Neural cell (in vitro differentiated cells): Measurements from ENCODE around the gene GNA12. TPM values are rescaled to one million over a fixed set of nuclear protein-coding genes. Genes with fewer than 3 reads are reported as not detected.

Experiments used
- H2AFZ ChIP-seq: fragments of 200-600, 300-800 bp; sonication (generic), shearing (Covaris generic); 2 replicates; pipeline ENCODE4 v1.6.0; 2014; ENCODE audit warnings: low read depth, mild to moderate bottlenecking, antibody characterized with exemption, low read length, moderate library complexity
- H3F3A ChIP-seq: fragments of 200-600 bp; shearing (Covaris generic); 2 replicates; pipeline ENCODE4 v1.6.1; 2016; ENCODE audit warnings: mild to moderate bottlenecking, moderate library complexity, mixed read lengths, antibody characterized with exemption, low read length; ENCODE audit not compliant: insufficient read depth, poor library complexity, severe bottlenecking
- H3K27ac ChIP-seq: fragments of 200-600, 300-800 bp; sonication (generic), shearing (Covaris generic); 2 replicates; pipeline ENCODE4 v1.5.1; 2014; ENCODE audit warnings: mild to moderate bottlenecking, low read length, moderate library complexity
- H3K27me3 ChIP-seq: fragments of 300-800, 200-600 bp; sonication (generic), shearing (Covaris generic); 2 replicates; pipeline ENCODE4 v1.6.0; 2014; ENCODE audit warnings: mild to moderate bottlenecking, low read depth, low read length, moderate library complexity; ENCODE audit not compliant: insufficient read depth
- H3K36me3 ChIP-seq: fragments of 300-800, 200-600 bp; sonication (generic), shearing (Covaris generic); 2 replicates; pipeline ENCODE4 v1.5.1; 2014; ENCODE audit warnings: mild to moderate bottlenecking, antibody characterized with exemption, low read length, moderate library complexity; ENCODE audit not compliant: insufficient read depth
- H3K4me2 ChIP-seq: fragments of 300-800, 200-600 bp; sonication (generic), shearing (Covaris generic); 2 replicates; pipeline ENCODE4 v1.6.0; 2014; ENCODE audit warnings: mild to moderate bottlenecking, low read length
- H3K4me3 ChIP-seq: fragments of 300-800, 200-600 bp; sonication (generic), shearing (Covaris generic); 2 replicates; pipeline ENCODE4 v1.5.1; 2014; ENCODE audit warnings: mild to moderate bottlenecking, low read length, moderate library complexity
- H3K79me2 ChIP-seq: fragments of 200-600 bp; shearing (Covaris generic); replicated peaks from 2 replicates; pipeline ENCODE4 v1.6.0; 2014; ENCODE audit warnings: mild to moderate bottlenecking, low read length, moderate library complexity; ENCODE audit not compliant: insufficient read depth
- H3K9ac ChIP-seq: fragments of 300-800, 200-600 bp; sonication (generic), shearing (Covaris generic); 2 replicates; pipeline ENCODE4 v1.6.1; 2016; ENCODE audit warnings: mild to moderate bottlenecking, low read length, mixed read lengths
- H3K9me2 ChIP-seq: fragments of 200-600 bp; shearing (Covaris generic); 2 replicates; pipeline ENCODE4 v1.6.1; 2016; ENCODE audit warnings: mild to moderate bottlenecking, low read length, mixed read lengths; ENCODE audit not compliant: insufficient read depth
- H3K9me3 ChIP-seq: fragments of 200-600, 300-800 bp; sonication (generic), shearing (Covaris generic); 2 replicates; pipeline ENCODE4 v1.6.1; 2016; ENCODE audit warnings: mild to moderate bottlenecking, mixed run types, low read length, moderate library complexity, mixed read lengths
- H4K20me1 ChIP-seq: fragments of 200-600 bp; shearing (Covaris generic); 2 replicates; pipeline ENCODE4 v1.6.1; 2016; ENCODE audit warnings: mild to moderate bottlenecking, mixed run types; ENCODE audit not compliant: insufficient read depth
- EP300 ChIP-seq: fragments of 450-650 bp; conservative IDR thresholded peaks from 2 replicates; pipeline ENCODE4 v1.6.1; 2014; ENCODE audit warnings: antibody characterized with exemption, mild to moderate bottlenecking, moderate library complexity; ENCODE audit not compliant: poor library complexity, severe bottlenecking
- EZH2 ChIP-seq: fragments of 200-600, 300-800 bp; shearing (Covaris generic), sonication (generic); IDR thresholded peaks from 2 replicates; pipeline ENCODE4 v1.6.1; 2014; ENCODE audit warnings: antibody characterized with exemption, low read length, borderline replicate concordance, mild to moderate bottlenecking; ENCODE audit not compliant: insufficient read depth, poor library complexity, severe bottlenecking
- MXI1 ChIP-seq: fragments of 450-650 bp; conservative IDR thresholded peaks from 2 replicates; pipeline ENCODE4 v1.6.1; 2014; ENCODE audit warnings: antibody characterized with exemption, mild to moderate bottlenecking; ENCODE audit not compliant: poor library complexity, severe bottlenecking
- POLR2AphosphoS5 ChIP-seq: IDR thresholded peaks from 2 replicates; pipeline ENCODE4 v1.6.1; 2012
- RAD21 ChIP-seq: fragments of 450-650 bp; conservative IDR thresholded peaks from 2 replicates; pipeline ENCODE4 v1.6.1; 2014; ENCODE audit warnings: antibody characterized with exemption, mild to moderate bottlenecking, moderate library complexity
- SMC3 ChIP-seq: fragments of 450-650 bp; conservative IDR thresholded peaks from 2 replicates; pipeline ENCODE4 v1.6.1; 2014; ENCODE audit warnings: antibody characterized with exemption, mild to moderate bottlenecking, moderate library complexity; ENCODE audit not compliant: poor library complexity
- TAF1 ChIP-seq: IDR thresholded peaks from 2 replicates; pipeline ENCODE4 v1.6.1; 2012; ENCODE audit warnings: low read depth
- polyA minus RNA-seq: library from RNA; depleted of rRNA, polyadenylated mRNA; stranded (reverse); fragments of >200 nt; gene quantifications from 2 replicates; pipeline ENCODE4 v1.2.3, GENCODE V29; 2014
- polyA plus RNA-seq: library from polyadenylated mRNA; depleted of rRNA; stranded (reverse); fragments of >200 nt; gene quantifications from 2 replicates; pipeline ENCODE4 v1.2.3, GENCODE V29; 2014
- TF ChIP-seq, protein P1 (sequence below): fragments of 450-650 bp; IDR thresholded peaks from 2 replicates; pipeline ENCODE4 v1.5.1; 2014; ENCODE audit warnings: antibody characterized with exemption, mild to moderate bottlenecking, moderate library complexity; ENCODE audit not compliant: poor library complexity, severe bottlenecking
- TF ChIP-seq, protein P2 (sequence below): IDR thresholded peaks from 2 replicates; pipeline ENCODE4 v1.6.1; 2012; ENCODE audit warnings: borderline replicate concordance

GNA12 gene, protein sequence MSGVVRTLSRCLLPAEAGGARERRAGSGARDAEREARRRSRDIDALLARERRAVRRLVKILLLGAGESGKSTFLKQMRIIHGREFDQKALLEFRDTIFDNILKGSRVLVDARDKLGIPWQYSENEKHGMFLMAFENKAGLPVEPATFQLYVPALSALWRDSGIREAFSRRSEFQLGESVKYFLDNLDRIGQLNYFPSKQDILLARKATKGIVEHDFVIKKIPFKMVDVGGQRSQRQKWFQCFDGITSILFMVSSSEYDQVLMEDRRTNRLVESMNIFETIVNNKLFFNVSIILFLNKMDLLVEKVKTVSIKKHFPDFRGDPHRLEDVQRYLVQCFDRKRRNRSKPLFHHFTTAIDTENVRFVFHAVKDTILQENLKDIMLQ
- polyA plus RNA-seq (15.5 and 17.2 TPM in 2 replicates), polyA minus RNA-seq (40.7 and 41.4 TPM in 2 replicates)

DNA sequence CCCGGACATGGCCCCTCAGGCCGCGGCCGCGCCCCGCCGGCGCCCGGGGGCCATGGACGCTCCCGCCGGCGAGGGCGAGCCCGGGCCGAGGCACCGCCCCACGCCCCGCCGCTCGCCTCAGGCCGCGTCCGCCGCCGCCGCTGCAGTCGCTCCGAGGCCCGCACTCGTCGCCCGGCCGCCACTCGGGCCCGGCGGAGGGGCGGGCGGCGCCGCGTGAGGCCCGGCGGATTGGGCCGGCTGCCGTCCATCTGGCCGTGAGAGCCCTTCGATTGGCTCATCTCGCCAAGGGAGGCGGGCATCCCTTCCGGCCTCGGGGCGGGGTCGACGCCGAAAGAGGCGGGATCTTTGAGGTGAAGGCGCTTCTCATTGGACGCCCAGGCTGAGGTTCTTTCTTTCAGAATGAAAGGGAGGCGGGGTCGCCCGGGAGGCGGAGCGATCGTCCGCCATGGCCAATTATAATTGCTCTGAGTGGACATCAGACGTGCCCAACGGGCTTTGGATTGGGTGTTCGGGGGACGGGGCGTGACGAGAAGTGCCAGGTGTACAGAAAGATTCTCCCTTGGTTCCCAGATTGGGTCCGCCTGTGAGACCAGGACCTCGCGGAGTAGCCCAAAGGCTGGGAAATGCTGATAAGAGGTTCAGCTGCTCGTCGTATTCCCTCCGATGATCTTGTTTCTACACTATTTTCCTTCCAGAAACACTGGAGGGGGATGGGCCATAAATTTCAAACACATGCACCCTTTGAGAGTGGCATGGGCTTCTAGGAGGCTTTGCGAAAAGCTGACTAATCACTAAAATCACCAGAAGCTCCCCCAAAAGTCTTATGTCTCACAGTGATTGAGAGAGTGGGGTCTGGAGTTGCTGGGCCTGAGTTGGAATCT is at the start of gene GNA12:
Gene GNA12 (minus strand): TSS at position 156 of the 881 bp plus-strand sequence. CDS start 147 bp downstream, at position 9.
- H3K9me2 ChIP-seq: no peaks in the 10 kb centered on the region
- H3K9me3 ChIP-seq: no peaks in the 10 kb centered on the region
- peak within 1 kb of the TSS; percentile 76 for H3K4me3 ChIP-seq
- peak within 1 kb of the TSS; percentile 98 for H2AFZ ChIP-seq
- peak within 1 kb of the TSS; percentile 69 for H3K9ac ChIP-seq
- TF ChIP-seq, protein P1, sequence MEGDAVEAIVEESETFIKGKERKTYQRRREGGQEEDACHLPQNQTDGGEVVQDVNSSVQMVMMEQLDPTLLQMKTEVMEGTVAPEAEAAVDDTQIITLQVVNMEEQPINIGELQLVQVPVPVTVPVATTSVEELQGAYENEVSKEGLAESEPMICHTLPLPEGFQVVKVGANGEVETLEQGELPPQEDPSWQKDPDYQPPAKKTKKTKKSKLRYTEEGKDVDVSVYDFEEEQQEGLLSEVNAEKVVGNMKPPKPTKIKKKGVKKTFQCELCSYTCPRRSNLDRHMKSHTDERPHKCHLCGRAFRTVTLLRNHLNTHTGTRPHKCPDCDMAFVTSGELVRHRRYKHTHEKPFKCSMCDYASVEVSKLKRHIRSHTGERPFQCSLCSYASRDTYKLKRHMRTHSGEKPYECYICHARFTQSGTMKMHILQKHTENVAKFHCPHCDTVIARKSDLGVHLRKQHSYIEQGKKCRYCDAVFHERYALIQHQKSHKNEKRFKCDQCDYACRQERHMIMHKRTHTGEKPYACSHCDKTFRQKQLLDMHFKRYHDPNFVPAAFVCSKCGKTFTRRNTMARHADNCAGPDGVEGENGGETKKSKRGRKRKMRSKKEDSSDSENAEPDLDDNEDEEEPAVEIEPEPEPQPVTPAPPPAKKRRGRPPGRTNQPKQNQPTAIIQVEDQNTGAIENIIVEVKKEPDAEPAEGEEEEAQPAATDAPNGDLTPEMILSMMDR: no peak
- TF ChIP-seq POLR2AphosphoS5 (peak; percentile 78), EP300 (no peak), RAD21 (peak; percentile 38), TAF1 (no peak), SMC3 (peak; percentile 45), MXI1 (no peak), EZH2 (no peak)
- TF ChIP-seq, protein P2, sequence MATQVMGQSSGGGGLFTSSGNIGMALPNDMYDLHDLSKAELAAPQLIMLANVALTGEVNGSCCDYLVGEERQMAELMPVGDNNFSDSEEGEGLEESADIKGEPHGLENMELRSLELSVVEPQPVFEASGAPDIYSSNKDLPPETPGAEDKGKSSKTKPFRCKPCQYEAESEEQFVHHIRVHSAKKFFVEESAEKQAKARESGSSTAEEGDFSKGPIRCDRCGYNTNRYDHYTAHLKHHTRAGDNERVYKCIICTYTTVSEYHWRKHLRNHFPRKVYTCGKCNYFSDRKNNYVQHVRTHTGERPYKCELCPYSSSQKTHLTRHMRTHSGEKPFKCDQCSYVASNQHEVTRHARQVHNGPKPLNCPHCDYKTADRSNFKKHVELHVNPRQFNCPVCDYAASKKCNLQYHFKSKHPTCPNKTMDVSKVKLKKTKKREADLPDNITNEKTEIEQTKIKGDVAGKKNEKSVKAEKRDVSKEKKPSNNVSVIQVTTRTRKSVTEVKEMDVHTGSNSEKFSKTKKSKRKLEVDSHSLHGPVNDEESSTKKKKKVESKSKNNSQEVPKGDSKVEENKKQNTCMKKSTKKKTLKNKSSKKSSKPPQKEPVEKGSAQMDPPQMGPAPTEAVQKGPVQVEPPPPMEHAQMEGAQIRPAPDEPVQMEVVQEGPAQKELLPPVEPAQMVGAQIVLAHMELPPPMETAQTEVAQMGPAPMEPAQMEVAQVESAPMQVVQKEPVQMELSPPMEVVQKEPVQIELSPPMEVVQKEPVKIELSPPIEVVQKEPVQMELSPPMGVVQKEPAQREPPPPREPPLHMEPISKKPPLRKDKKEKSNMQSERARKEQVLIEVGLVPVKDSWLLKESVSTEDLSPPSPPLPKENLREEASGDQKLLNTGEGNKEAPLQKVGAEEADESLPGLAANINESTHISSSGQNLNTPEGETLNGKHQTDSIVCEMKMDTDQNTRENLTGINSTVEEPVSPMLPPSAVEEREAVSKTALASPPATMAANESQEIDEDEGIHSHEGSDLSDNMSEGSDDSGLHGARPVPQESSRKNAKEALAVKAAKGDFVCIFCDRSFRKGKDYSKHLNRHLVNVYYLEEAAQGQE: peak; percentile 36
- no peaks in the 10 kb centered on the region for H3K27me3 ChIP-seq
- peak within 1 kb of the TSS; percentile 79 for H3K27ac ChIP-seq
- peaks cover 36% of the 10 kb centered on the region for H3K79me2 ChIP-seq
- H3K36me3 ChIP-seq: no peaks in the 10 kb centered on the region
- no peaks in the 10 kb centered on the region for H3F3A ChIP-seq
- no peaks in the 10 kb centered on the region for H4K20me1 ChIP-seq
- H3K4me2 ChIP-seq: peak within 1 kb of the TSS; percentile 66

DNA sequence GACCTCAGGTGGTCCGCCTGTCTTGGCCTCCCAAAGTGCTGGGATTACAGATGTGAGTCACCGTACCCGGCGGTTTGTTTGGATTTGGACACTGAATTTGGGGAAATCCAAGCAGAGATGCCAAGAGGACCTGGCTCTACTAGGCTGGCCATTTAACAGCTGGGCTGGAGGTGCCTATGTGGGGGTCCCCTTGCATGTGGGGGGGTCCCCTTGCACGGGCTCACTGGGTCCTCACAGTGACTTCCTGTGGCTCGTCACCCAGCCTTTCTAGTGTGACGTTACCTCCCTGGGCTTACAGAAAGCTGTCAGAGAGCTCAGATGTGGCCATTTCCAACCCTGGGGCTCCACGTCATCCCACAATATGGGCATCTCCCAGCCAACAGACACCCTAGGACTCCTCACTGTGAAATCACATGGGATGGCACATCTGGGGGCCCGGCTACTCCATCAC is 49.3 kb upstream of the GNA12 start:
- Histone ChIP-seq H3K27me3 (no peaks in the 10 kb centered on the region), H4K20me1 (no peaks in the 10 kb centered on the region), H3K4me2 (no peak overlapping the region), H3K9me3 (no peaks in the 10 kb centered on the region), H3K27ac (no peak overlapping the region), H3K79me2 (no peaks in the 10 kb centered on the region), H3K36me3 (no peaks in the 10 kb centered on the region), H3K9ac (no peak overlapping the region), H2AFZ (no peak overlapping the region), H3F3A (no peaks in the 10 kb centered on the region), H3K4me3 (no peak overlapping the region), H3K9me2 (no peaks in the 10 kb centered on the region)
- no peak for TF ChIP-seq TAF1
